Measurements from ENCODE around the gene DGKG.

Gene DGKG

DNA sequence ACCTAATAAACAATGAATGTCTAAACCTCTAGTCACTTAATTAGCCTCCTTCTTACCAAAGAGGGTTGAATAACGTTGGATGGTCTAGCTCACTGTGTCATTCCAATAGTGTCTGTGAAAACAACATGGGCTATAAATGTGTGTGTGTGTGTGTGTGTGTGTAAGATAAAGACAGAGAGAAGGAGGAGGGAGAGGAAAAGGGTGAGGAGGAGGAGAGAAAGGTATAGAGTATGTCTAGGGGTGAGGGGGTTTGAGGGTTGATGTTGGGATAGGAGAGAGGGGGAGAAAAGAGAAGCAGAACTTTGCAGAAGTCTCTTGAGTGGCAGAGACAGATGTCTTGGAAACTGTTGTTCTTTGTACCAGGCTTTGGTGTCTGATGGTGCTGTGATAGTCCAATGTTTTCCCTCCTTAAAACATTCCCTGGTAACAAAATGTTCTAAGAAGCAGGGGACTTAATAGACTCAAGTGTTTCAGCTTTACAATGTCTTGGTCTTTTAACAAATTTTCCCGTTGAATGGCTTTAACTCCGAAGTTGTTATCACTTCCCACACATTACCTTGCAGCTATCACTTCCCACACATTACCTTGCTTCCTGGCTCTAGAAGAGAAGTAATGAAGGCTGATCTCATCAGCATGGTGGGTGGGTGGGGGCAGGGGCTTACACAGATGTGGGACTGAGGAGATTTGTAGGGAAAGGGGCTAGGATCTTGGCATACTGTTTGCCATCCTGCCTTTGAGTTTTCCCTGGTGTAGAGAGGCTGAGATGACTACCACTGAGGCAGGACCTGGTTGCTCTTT lies 195.3 kb downstream of the DGKG start:
- DNase-seq = no peak

DNA sequence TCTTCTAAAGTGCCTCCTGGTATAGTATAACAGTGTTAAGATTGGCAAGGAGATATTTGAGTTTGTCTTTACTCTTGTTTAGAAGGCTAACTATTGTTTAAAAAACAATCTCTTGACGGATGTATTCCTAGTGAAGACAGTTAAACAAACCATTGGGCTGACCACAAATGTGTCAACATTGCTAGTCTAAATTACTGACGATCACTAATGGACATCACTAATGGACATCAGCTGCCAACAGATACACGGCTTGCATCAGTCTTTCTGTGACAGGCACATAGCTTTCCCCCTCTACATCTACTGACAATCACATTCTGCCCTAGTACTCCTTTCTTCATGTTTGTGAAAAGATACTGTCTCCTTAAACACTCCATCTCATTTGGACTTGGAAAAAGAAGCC lies 196.0 kb downstream of the DGKG start:
- DNase-seq = peak; percentile 8

DNA sequence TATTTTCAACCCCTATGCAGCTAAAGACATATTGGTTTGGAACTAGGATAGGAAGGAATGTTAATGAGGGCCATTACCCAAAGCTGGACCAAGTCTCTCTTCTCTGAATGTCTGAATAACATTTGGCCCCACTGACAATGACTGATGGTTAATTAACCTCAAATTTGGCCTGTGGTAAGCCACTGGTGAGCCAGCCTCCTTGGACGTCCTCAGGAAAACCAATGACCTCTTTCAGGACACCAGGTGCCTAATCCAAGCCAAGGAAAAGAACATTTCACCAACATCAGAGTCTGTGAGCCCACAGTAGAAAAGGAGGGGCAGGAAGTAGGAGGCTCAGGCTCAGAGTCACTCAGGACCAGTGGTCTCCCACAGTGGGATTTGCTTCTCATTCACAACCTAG lies 196.7 kb downstream of the DGKG start:
- DNase-seq = no peak

DNA sequence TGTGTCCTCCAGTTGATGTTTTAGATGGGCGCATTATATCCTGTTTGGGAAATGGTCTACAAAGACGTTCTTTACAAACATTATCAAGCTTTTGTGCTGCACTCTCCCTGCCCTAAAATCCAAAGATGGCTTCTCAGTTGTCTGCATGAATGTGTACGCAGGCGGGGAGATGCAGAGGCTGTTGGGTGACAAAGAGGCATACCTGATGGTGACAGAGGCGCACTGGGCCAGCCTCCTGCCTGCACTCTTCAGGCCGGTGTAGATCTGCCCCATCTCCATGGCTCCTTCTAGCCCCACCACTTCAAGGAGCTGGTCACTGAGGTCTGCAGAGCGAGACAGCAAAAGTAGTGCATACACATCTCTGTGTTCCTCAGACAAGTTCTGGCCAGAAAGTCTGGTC lies 197.3 kb downstream of the DGKG start:
- no peak for DNase-seq

DNA sequence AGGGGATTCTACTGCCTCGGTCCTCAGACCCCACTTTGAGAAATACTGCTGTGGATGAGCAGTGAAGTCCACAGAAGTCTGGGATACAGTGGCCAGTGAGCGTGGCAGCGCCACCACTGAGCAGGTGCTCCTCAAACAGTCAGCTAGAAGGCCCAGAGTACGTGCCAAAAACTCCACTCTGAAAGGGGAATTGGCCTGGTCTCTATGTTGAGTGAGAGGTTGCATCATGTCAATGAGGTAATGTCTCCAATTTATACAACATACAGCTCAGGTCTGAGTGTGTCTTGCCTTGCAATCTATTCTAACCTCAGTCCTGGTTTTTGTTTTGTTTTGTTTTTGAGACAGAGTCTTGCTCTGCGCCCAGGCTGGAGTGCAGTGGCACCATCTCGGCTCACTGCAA lies 199.8 kb downstream of the DGKG start:
- DNase-seq = no peak

DNA sequence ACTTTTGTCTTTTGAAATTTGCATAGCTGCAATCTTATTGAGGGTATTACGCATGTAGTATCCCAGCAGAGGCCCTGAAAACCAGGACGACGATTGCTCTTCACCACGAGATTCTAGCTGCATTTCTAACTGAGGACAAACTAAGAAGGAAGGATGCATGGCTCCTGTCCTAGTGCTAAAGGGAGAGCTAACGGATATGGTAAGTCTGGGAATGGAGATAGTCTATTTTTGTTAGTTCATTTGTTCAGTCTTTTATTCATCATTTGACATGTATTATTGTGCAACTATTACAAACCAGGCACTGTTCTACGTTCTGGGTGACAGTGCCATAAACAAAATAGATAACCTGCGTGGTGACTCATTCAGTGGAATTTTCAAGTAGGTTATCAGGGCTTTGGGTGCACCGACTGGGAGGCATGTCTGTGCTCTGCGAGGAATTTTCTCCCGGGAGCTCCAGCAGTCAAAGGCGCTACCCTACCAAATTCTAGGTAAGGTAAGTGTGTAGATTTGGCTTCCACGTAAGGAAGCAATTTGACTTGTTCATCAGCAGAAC lies 201.3 kb downstream of the DGKG start:
- DNase-seq = no peak

DNA sequence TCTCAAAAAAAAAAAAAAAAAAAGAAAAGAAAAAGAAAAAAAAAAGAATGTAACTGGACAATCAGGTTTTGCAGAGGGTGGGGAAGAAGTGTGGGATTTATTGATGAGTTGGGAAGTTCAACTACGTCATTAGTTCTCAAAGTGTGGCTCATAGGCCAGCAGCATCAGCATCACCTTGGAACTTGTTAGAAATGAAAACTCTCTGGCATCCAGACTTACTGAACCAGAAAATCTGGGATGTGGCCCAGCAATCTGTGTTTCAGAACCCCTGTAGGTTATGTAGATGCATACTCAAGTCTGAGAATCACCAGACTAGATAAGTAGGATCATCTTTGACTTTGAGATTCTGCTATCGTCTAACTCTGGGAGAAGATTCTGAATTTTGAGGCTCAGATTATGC lies 207.4 kb downstream of the DGKG start:
- DNase-seq = no peak

DNA sequence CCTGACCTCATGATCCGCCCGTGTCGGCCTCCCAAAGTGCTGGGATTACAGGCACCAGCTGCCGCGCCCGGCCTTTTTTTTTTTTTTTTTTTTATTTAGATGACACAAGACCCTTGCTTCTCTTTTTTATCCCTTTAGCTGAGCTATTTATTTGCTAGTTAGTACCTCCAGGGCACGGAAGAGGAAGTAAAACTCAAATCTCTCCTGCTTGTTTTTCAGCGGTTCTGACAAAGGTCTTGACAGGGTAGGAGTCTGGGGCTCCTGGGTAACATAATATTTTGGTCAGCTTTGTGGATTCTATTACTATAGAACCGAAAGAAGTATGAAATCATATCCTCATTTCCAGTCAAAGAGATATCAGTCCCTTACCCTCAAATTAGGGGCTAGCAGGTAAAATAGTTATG lies 209.1 kb downstream of the DGKG start:
- DNase-seq = no peak

DNA sequence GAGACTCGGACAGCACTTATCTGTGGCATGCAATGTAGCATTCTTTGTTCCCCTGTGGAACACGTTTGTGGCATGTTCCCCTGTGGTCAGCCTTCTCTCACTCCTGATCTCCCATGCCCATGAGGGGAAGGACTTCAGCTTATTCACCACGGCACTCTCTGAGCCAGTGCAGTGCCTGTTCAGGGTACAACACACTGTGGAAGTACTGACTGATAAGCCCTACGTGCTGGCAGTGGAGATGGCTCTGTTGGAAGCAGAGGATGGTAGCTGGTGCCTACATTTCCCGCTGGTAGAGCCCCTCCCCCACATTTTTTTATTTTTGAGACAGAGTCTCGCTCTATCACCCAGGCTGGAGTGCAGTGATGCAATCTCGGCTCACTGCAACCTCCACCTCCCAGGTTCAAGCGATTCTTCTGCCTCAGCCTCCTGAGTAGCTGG lies 209.7 kb downstream of the DGKG start:
- no peak for DNase-seq

DNA sequence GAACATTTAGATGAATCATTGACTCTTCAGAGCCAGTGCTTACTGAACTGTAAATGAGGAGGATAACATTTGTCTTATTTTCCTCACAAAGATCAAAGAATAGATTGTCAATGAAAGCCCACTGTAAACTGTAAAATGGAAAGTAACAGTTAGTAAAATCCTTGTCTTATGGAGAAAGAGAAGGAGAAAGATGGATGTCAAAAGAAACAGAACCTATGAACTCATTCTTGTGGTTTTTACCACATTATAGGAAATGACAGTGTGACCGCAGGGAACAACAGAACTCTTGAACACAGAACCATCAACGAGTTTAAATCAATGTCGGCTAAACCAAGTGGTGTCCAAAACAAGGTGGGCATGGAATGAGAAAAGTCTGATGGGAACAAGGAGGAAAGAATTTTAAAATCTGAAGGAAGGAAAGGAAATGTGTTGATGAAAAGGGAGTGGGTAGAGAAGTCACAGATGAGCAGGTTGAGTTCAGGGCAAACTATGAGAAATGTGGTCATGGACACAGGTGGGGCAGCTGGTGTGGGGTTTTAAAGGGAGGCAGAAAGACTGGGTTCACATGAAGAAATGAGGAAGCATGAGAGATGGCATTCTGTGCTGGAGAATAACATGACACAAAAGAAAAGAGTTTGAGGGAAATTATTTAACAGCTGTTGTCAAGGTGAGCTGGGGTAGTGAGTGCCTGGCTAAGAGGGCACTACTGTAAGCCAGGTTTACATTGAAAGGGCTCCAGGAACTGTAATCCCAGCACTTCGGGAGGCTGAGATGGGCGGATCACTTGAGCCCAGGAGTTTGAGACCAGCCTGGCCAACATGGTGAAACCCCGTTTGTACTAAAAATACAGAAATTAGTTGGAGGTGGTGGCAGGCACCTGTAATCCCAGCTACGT lies 210.7 kb downstream of the DGKG start:
- DNase-seq = no peak

DNA sequence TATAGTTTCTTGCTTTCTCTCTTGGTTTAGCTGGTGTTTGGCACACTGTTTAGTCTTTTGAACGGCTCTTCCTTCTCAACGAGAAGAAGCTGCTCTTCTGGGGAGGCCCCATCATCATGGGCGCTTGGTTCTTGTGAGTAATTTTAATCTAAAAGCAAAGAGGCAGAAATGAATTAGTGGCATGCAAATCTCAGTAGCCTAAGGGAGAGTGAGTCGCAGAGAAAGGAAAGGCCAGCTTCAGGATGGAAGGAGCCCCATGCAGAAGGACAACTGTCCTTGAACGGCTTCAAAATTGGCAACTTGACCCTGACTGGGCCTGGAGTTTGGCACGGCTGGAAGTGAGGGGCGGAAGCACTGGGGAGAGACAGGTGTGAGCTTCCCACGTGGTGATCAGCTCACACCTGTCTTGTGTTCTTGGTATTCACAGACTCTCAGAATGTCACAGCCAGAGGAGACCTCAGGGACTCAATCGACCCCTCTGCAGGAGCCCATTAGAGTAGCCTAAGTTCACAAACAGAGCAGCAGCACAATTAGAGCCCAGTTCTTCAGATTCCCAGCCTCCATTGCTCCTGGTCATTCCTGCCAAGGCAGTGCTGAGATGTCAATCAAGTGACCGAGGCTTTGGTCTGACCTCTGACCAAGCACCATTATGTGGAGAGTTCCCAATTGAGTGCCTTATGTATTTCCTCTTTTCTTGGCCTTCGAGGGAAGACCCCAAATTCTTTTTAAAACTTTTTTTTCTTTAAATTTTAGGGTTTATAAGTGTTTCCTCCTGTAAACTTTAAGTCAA lies 211.8 kb downstream of the DGKG start:
- DNase-seq = no peak

DNA sequence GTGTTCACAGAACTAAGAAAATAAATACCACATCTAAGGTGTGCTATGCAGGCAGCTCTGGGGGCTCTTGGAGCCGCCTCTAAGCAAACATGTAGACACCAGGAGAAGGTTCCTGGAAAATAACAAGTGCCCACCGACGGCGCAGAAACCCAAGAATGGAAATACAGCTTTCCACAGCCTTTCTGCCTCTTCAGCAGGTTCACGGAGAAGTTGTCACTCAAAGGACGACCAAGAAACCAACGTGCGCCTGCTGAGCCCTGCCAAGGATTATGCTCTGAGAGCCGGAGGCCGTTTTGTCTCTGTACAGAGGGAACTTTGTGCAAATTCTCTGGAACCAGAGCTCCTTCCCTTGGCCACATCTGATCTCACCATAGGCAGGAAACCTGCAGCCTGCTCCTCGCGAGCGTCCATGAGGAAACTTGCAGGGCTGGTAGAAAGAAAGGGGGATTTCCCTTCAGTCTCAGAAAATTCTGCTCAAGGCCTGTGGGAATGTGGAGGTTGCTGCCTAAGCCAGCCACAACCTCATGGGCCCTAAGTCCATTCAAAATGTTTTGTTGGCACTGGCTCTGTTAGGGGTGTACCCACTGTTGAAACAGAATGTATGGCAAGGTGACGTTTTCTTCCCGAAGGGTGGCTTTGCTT lies 212.6 kb downstream of the DGKG start:
- DNase-seq = no peak

DNA sequence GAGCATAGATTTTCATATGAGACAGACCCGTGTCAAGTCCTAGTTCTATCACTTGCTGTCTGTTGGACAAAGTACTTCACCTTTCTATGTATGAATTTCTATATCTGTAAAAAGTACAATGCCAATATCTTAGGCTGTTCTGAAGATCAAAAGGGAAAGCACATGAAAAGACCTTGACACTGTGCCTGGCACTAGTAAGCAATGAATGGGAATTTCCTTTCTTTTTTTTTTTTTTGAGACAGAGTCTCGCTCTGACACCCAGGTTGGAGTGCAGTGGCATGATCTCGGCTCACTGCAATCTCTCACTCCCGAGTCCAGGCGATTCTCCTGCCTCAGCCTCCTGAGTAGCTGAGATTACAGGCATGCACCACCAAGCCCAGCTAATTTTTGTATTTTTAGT lies 217.8 kb downstream of the DGKG start:
- no peak for DNase-seq

DNA sequence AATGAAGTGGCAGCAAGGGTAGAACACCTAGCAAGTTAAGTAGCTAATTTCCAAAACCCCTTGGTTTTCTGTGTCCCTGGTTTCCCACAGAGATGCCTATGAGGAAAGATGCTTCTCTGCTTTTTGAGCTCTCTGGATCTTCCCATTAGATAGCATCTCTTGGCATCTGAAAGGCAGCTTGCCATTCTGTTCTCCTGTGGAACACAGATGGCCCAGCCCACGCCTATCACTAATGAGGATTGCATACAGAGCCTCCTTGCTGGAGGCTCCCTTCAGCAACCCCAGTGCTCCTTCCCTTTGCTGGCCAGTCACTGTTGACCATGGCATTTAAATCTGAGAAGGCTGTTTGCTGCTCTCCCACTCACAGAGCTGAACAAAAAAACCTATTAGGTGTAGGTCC lies 218.8 kb downstream of the DGKG start:
- no peak for DNase-seq

DNA sequence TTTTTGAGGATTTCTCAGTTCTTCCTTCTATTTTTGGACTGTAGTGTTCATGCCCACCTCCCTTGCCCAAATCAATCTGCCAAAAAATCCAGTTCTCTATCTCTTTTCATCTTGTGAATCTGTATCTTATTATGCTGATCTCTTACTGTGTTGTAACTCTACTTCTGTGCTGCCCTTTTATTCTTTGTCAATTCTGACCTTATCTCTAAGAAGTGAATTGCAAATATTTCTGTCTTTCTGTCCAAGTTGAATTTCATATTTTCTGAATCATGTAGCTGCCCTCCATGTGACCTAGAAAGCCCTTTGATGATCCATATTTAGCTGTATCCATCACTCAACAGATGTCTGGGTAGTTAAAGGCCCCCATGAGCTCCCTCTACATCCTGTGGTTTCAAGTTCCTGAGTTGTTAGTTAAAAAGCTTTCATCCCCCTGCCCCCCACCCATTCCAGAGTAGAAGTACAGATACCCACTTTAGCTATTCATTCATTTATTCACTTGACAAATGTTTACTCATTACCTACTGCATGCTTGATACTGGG lies 219.6 kb downstream of the DGKG start:
- DNase-seq = no peak

DNA sequence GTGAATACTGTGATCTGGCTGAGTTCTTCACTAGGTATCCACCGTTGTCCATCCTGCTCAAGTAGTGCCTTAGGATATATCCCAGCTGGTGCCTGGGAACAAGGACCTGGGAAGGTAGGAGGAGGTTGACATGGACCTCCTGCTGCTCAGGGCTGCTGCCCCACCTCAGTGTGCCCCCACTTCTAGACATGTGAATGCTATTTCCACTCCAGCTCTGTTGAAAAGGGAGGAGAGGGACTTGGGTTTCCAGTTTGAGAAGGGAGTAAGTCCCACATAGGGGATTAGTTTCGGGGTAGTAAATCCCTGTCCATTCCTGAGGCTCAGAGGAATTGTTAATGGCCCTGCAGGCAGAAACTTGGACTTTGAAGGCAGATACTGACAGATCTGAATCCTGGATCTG lies 220.2 kb downstream of the DGKG start:
- no peak for DNase-seq

DNA sequence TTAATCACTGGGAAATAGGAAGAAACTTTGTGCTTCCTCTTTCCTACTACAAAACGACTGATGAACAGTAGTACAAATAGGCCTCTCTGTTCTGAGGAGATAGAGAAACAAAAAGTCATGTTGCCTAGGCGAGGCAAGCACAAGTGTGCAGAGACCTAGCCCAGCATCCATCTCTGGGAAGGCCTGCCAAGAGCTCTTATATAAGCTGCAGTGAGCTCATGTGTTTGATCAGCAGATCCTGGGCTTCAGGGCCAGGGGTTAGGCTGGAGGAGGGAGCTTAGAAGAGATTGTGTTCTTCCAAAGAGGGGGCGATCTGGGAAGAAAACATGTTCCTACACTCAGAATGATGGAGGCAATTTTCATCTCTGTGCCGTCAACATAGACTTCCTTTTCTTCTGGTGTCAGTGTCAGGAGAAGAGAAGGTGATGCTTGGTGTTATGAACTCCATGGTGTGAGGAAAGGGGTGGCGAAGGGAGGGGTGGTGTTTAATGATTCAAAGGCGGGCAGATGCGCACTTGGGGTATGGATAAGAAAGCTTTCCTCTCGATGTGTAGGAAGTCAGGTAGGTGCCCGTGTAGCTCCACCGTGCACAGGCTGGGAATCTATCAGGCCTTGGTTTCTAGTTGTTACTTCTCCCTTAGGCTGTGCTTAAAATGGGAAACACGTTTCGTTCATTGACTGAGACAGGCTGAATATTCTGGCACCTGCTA lies 223.6 kb downstream of the DGKG start:
- DNase-seq = no peak

DNA sequence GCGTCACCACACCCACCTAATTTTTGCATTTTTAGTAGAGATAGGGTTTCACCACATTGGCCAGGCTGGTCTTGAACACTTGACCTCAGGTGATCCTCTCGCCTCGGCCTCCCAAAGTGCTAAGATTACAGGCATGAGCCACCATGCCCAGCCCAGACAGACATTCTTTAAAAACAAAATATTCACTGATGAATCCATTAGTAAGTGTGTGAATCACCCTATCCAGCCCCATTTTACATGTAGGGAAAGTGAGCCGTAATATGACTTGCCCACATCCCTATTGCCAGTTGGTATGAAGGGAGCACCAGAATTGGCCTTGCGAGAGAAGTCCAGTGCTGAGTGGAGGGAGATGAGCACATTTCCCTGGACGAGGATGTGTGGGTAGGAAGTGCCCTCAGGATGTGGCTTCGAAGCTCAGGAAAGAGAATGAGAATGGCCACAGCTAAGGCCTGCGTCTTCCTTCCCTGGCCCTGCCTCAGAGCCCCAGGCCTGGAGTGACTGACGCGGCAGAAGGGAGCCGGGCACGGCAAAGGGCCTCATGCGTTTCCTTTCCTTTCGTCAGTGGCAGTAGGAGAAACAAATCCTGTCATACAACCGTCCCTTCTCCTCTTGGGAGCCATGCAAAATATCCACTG lies 224.9 kb downstream of the DGKG start:
- DNase-seq = no peak

DNA sequence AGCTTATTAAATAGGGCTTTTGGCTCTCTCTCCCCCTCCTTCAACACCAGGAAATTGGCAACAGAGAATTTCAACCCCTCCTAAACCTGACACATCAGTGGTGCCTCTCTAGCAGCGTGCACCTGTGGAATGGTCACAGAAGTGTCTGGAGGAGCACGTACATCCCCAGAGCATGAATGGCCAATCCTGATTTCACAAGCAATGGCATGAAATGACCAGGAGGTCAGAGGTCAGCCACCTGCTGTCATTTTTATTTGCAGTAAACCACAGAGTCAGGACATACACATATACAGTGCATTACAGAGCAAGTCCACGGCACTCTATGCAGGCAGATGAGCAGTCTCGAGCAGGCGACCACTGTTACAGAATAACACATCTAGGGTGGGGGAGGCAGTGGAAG lies 228.1 kb downstream of the DGKG start:
- no peak for DNase-seq

DNA sequence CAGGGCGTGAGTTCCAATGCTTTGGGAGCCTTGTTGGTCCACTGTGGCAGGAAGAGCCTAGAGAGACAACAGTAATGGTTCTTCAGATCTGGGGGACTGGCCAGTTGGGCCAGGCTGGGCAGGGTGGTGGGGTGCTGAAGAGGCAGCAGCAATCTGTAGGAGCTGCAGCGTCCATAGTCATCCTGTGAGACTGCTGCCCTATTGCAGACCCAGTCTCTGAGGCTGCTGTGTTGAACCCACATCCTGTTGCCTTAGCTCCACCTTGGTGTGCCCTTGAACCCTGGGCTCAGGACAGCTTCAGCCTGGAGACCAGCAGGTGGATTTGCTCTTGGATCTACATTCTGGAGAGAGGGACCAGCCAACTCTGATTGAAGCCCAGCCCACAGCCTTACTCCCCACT lies 229.5 kb downstream of the DGKG start:
- DNase-seq = no peak

DNA sequence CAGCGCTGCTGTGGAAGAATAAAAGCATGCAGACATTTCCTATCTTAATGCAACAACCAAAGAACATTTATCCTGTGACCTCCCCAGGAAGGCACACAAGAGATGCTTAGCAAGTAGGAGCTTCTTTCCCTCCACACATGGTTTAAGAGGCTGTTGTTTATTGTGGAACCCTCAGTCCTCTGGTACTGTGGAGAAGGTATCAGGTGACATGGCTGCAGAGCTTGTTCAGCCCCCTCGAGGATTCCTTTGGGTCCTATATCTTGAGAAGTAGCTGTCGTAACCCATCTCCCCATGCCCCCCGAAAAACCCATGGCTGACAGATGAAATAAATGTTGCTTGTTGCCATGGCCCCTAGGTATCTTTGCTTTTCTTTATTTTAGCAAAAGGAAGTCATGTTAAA lies 232.8 kb downstream of the DGKG start:
- DNase-seq = no peak

Measured in DMS153 (cell line).